Measurements from ENCODE around the gene CAPN14. TPM values are rescaled to one million over a fixed set of nuclear protein-coding genes. Genes with fewer than 3 reads are reported as not detected.

Gene CAPN14
- total RNA-seq, 1 experiment from 2014 or later = not detected

DNA sequence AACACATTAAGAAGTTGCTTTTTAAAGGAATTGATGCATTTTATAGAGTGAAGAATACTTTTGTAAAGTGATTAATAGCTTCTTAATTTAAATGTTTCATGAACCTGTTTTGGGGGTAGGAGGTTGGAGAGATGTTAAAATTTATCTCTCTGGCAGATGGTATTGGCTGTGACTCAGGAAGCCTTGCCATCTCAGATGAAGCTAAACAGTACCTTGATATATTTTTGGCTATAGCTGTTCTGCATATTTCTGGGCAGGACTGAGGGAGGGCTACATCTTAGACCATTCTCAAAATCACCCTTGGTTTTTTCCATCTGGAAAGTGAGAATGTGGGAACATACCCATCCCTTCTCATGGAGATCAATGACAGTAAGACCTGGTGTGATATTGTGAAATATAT is 13.4 kb downstream of the CAPN14 start:
- Mint-ChIP-seq H3K9me3 (ENCODE audit: unreplicated experiment) (no peaks in the 10 kb centered on the region), H3K27ac (ENCODE audit: low read depth, unreplicated experiment) (no peak overlapping the region), H3K36me3 (ENCODE audit: insufficient read depth, unreplicated experiment) (no peaks in the 10 kb centered on the region), H3K27me3 (ENCODE audit: insufficient read depth, unreplicated experiment) (no peaks in the 10 kb centered on the region), H3K4me1 (ENCODE audit: insufficient read depth, unreplicated experiment) (no peaks in the 10 kb centered on the region), H3K4me3 (ENCODE audit: unreplicated experiment) (no peak overlapping the region)
- POLR2A ChIA-PET = no interaction called here
- intact Hi-C loops (cut with micrococcal nuclease) = no loop called here
- no peak for DNase-seq (ENCODE audit: unreplicated experiment)
- TF ChIP-seq, protein P1, sequence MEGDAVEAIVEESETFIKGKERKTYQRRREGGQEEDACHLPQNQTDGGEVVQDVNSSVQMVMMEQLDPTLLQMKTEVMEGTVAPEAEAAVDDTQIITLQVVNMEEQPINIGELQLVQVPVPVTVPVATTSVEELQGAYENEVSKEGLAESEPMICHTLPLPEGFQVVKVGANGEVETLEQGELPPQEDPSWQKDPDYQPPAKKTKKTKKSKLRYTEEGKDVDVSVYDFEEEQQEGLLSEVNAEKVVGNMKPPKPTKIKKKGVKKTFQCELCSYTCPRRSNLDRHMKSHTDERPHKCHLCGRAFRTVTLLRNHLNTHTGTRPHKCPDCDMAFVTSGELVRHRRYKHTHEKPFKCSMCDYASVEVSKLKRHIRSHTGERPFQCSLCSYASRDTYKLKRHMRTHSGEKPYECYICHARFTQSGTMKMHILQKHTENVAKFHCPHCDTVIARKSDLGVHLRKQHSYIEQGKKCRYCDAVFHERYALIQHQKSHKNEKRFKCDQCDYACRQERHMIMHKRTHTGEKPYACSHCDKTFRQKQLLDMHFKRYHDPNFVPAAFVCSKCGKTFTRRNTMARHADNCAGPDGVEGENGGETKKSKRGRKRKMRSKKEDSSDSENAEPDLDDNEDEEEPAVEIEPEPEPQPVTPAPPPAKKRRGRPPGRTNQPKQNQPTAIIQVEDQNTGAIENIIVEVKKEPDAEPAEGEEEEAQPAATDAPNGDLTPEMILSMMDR (IDR thresholded peaks at IDR 0.05; ENCODE audit: unreplicated experiment) = no peak
- no TSS peak for BruUV-seq (replicated peaks)
- CTCF ChIA-PET = interaction anchor here (0.6 to 1.2 kb wide), 2 partner anchors 128 to 129 kb away, joined by 3 to 4 read pairs; no protein-coding TSS in a partner anchor

DNA sequence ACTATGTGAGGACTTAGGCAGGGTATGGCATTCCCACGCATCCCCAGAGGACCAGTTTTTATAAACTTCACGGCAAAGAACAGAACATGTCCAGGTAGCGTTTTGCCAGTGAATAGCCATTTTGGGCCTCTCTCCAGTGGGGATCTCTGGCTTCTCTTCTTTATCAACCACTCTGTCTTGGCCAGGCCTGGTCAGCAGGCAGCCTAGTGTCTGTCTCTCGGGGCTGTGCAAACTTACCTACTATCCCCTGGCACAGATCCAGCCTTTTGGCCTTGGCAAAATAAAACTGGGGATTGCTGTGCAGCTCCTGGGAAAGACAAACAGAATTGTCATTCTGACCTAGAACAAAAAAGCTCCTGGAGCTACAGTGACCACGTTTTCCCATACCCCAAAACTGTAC is 14.5 kb downstream of the CAPN14 start:
- ChIA-PET CTCF (no interaction called here), POLR2A (no interaction called here)
- no peak for DNase-seq (ENCODE audit: unreplicated experiment)
- Mint-ChIP-seq H3K4me3 (ENCODE audit: unreplicated experiment) (no peak overlapping the region), H3K27ac (ENCODE audit: low read depth, unreplicated experiment) (no peak overlapping the region), H3K27me3 (ENCODE audit: insufficient read depth, unreplicated experiment) (no peaks in the 10 kb centered on the region), H3K36me3 (ENCODE audit: insufficient read depth, unreplicated experiment) (no peaks in the 10 kb centered on the region), H3K9me3 (ENCODE audit: unreplicated experiment) (no peaks in the 10 kb centered on the region), H3K4me1 (ENCODE audit: insufficient read depth, unreplicated experiment) (no peaks in the 10 kb centered on the region)
- no TSS peak for BruUV-seq (replicated peaks)
- intact Hi-C loops (cut with micrococcal nuclease) = no loop called here
- TF ChIP-seq, protein P1 (IDR thresholded peaks at IDR 0.05; ENCODE audit: unreplicated experiment) = no peak

DNA sequence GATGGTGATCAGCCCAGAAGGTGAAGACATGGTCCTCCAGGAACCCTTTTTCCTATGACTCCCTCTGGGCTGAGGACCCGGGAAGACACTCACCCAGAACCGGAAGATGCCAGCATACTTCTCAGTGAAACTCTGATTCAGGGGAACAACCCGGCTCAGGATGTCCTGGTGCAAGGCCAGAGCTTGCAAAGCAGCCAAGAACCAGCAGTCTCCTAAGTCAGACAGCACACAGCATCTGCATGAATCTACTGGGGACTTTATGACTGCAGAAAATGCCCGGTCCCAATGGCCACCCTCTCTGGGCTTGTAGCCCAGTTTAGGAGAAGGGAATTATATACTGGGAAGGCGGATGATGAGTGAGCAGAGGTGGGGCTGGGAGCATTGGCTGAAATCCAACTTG is 15.3 kb downstream of the CAPN14 start:
- CTCF ChIA-PET = no interaction called here

DNA sequence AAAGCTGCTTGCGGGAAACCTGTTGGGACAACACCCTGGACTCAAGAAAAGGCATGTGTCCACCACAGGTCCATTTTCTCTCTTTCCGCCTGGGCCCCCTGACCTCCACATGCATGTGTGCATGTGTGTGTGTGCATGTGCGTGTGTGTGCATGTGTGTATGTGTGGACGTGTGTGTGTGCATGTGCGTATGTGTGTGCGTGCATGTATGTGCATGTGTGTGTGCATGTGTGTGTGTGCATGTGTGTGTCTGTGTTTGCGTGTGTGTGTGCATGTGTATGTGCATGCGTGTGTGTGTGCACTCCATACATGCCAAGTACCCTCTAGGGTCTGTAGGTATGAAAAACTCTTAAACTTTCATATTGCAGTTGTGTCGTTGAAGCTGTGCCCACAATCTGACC is 16.3 kb downstream of the CAPN14 start:
- H3K9me3 Mint-ChIP-seq (ENCODE audit: unreplicated experiment) = no peaks in the 10 kb centered on the region
- no TSS peak for BruUV-seq (replicated peaks)
- H3K4me3 Mint-ChIP-seq (ENCODE audit: unreplicated experiment) = no peak overlapping the region
- no peaks in the 10 kb centered on the region for H3K27me3 Mint-ChIP-seq (ENCODE audit: insufficient read depth, unreplicated experiment)
- DNase-seq (ENCODE audit: unreplicated experiment) = no peak
- POLR2A ChIA-PET = no interaction called here
- no peaks in the 10 kb centered on the region for H3K4me1 Mint-ChIP-seq (ENCODE audit: insufficient read depth, unreplicated experiment)
- no peaks in the 10 kb centered on the region for H3K36me3 Mint-ChIP-seq (ENCODE audit: insufficient read depth, unreplicated experiment)
- CTCF ChIA-PET = interaction anchor here (0.6 to 0.7 kb wide), 2 partner anchors 132 to 135 kb away, joined by 3 to 4 read pairs; no protein-coding TSS in a partner anchor
- TF ChIP-seq, protein P1 (IDR thresholded peaks at IDR 0.05; ENCODE audit: unreplicated experiment) = no peak
- intact Hi-C loops (cut with micrococcal nuclease) = no loop called here
- H3K27ac Mint-ChIP-seq (ENCODE audit: low read depth, unreplicated experiment) = no peak overlapping the region

More for the DNA sequence above, 15.3 kb downstream of the CAPN14 start:
- Mint-ChIP-seq H3K27ac (ENCODE audit: low read depth, unreplicated experiment) (no peak overlapping the region), H3K9me3 (ENCODE audit: unreplicated experiment) (no peaks in the 10 kb centered on the region), H3K4me1 (ENCODE audit: insufficient read depth, unreplicated experiment) (no peaks in the 10 kb centered on the region), H3K4me3 (ENCODE audit: unreplicated experiment) (no peak overlapping the region), H3K36me3 (ENCODE audit: insufficient read depth, unreplicated experiment) (no peaks in the 10 kb centered on the region), H3K27me3 (ENCODE audit: insufficient read depth, unreplicated experiment) (no peaks in the 10 kb centered on the region)
- no TSS peak for BruUV-seq (replicated peaks)
- intact Hi-C loops (cut with micrococcal nuclease) = no loop called here
- TF ChIP-seq, protein P1 (IDR thresholded peaks at IDR 0.05; ENCODE audit: unreplicated experiment) = no peak
- POLR2A ChIA-PET = no interaction called here
- DNase-seq (ENCODE audit: unreplicated experiment) = no peak

Data from MCF 10A (cell line).